Neural cell (in vitro differentiated cells): ENCODE results near the gene BUD23. TPM values are rescaled to one million over a fixed set of nuclear protein-coding genes. Genes with fewer than 3 reads are reported as not detected.

Experiments used
- H2AFZ ChIP-seq: fragments of 200-600, 300-800 bp; sonication (generic), shearing (Covaris generic); 2 replicates; pipeline ENCODE4 v1.6.0; 2014; ENCODE audit warnings: low read depth, mild to moderate bottlenecking, antibody characterized with exemption, low read length, moderate library complexity
- H3F3A ChIP-seq: fragments of 200-600 bp; shearing (Covaris generic); 2 replicates; pipeline ENCODE4 v1.6.1; 2016; ENCODE audit warnings: mild to moderate bottlenecking, moderate library complexity, mixed read lengths, antibody characterized with exemption, low read length; ENCODE audit not compliant: insufficient read depth, poor library complexity, severe bottlenecking
- H3K27ac ChIP-seq: fragments of 200-600, 300-800 bp; sonication (generic), shearing (Covaris generic); 2 replicates; pipeline ENCODE4 v1.5.1; 2014; ENCODE audit warnings: mild to moderate bottlenecking, low read length, moderate library complexity
- H3K27me3 ChIP-seq: fragments of 300-800, 200-600 bp; sonication (generic), shearing (Covaris generic); 2 replicates; pipeline ENCODE4 v1.6.0; 2014; ENCODE audit warnings: mild to moderate bottlenecking, low read depth, low read length, moderate library complexity; ENCODE audit not compliant: insufficient read depth
- H3K36me3 ChIP-seq: fragments of 300-800, 200-600 bp; sonication (generic), shearing (Covaris generic); 2 replicates; pipeline ENCODE4 v1.5.1; 2014; ENCODE audit warnings: mild to moderate bottlenecking, antibody characterized with exemption, low read length, moderate library complexity; ENCODE audit not compliant: insufficient read depth
- H3K4me2 ChIP-seq: fragments of 300-800, 200-600 bp; sonication (generic), shearing (Covaris generic); 2 replicates; pipeline ENCODE4 v1.6.0; 2014; ENCODE audit warnings: mild to moderate bottlenecking, low read length
- H3K4me3 ChIP-seq: fragments of 300-800, 200-600 bp; sonication (generic), shearing (Covaris generic); 2 replicates; pipeline ENCODE4 v1.5.1; 2014; ENCODE audit warnings: mild to moderate bottlenecking, low read length, moderate library complexity
- H3K79me2 ChIP-seq: fragments of 200-600 bp; shearing (Covaris generic); replicated peaks from 2 replicates; pipeline ENCODE4 v1.6.0; 2014; ENCODE audit warnings: mild to moderate bottlenecking, low read length, moderate library complexity; ENCODE audit not compliant: insufficient read depth
- H3K9ac ChIP-seq: fragments of 300-800, 200-600 bp; sonication (generic), shearing (Covaris generic); 2 replicates; pipeline ENCODE4 v1.6.1; 2016; ENCODE audit warnings: mild to moderate bottlenecking, low read length, mixed read lengths
- H3K9me2 ChIP-seq: fragments of 200-600 bp; shearing (Covaris generic); 2 replicates; pipeline ENCODE4 v1.6.1; 2016; ENCODE audit warnings: mild to moderate bottlenecking, low read length, mixed read lengths; ENCODE audit not compliant: insufficient read depth
- H3K9me3 ChIP-seq: fragments of 200-600, 300-800 bp; sonication (generic), shearing (Covaris generic); 2 replicates; pipeline ENCODE4 v1.6.1; 2016; ENCODE audit warnings: mild to moderate bottlenecking, mixed run types, low read length, moderate library complexity, mixed read lengths
- H4K20me1 ChIP-seq: fragments of 200-600 bp; shearing (Covaris generic); 2 replicates; pipeline ENCODE4 v1.6.1; 2016; ENCODE audit warnings: mild to moderate bottlenecking, mixed run types; ENCODE audit not compliant: insufficient read depth
- CTCF ChIP-seq: fragments of 450-650 bp; IDR thresholded peaks from 2 replicates; pipeline ENCODE4 v1.5.1; 2014; ENCODE audit warnings: antibody characterized with exemption, mild to moderate bottlenecking, moderate library complexity; ENCODE audit not compliant: poor library complexity, severe bottlenecking
- EP300 ChIP-seq: fragments of 450-650 bp; conservative IDR thresholded peaks from 2 replicates; pipeline ENCODE4 v1.6.1; 2014; ENCODE audit warnings: antibody characterized with exemption, mild to moderate bottlenecking, moderate library complexity; ENCODE audit not compliant: poor library complexity, severe bottlenecking
- EZH2 ChIP-seq: fragments of 200-600, 300-800 bp; shearing (Covaris generic), sonication (generic); IDR thresholded peaks from 2 replicates; pipeline ENCODE4 v1.6.1; 2014; ENCODE audit warnings: antibody characterized with exemption, low read length, borderline replicate concordance, mild to moderate bottlenecking; ENCODE audit not compliant: insufficient read depth, poor library complexity, severe bottlenecking
- MXI1 ChIP-seq: fragments of 450-650 bp; conservative IDR thresholded peaks from 2 replicates; pipeline ENCODE4 v1.6.1; 2014; ENCODE audit warnings: antibody characterized with exemption, mild to moderate bottlenecking; ENCODE audit not compliant: poor library complexity, severe bottlenecking
- POLR2AphosphoS5 ChIP-seq: IDR thresholded peaks from 2 replicates; pipeline ENCODE4 v1.6.1; 2012
- RAD21 ChIP-seq: fragments of 450-650 bp; conservative IDR thresholded peaks from 2 replicates; pipeline ENCODE4 v1.6.1; 2014; ENCODE audit warnings: antibody characterized with exemption, mild to moderate bottlenecking, moderate library complexity
- REST ChIP-seq: IDR thresholded peaks from 2 replicates; pipeline ENCODE4 v1.6.1; 2012; ENCODE audit warnings: borderline replicate concordance
- SMC3 ChIP-seq: fragments of 450-650 bp; conservative IDR thresholded peaks from 2 replicates; pipeline ENCODE4 v1.6.1; 2014; ENCODE audit warnings: antibody characterized with exemption, mild to moderate bottlenecking, moderate library complexity; ENCODE audit not compliant: poor library complexity
- TAF1 ChIP-seq: IDR thresholded peaks from 2 replicates; pipeline ENCODE4 v1.6.1; 2012; ENCODE audit warnings: low read depth
- polyA plus RNA-seq: library from polyadenylated mRNA; depleted of rRNA; stranded (reverse); fragments of >200 nt; gene quantifications from 2 replicates; pipeline ENCODE4 v1.2.3, GENCODE V29; 2014

The BUD23 gene
- polyA plus RNA-seq, 1 donor from 2014 or later: 82.9 TPM

DNA sequence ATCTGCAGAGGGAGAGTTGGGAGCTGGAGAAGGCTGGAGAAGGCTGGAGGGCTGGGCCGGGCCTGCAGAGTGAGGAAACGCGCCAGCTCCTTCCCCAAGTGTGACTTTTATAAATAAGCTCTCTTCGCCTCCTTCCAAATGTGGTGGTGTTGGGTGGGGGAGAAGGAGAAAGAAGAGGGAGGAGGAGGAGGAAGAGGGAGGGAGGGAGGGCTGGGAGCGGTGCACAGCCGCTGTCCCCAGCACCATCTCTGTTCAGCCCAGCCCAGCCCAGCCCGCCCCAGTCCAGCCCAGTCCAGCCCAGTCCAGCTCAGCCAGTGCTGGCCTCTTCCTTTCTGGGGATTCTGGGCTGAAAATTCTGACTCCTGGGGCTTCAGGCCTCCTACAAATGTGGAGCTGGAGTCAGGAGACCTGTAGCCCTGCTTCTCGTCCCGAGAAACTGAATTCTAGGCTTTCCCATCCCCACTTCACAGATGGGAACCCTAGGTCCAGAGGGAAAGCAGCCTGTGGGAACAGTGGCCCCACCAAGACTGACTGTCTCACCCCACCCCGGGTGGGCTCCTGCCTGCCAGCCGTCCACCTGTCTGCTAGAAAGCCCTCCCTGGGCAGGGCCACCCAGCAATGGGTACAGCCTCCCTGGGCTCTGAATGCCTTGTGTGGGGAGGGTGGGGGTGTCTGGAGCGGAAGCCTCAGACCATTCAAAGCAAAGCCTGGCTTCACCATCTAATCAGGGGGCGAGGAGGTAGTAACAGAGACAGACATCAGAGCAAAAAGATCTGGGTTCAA, 33.8 kb downstream of the BUD23 start:
- Histone ChIP-seq H3K9me3 (no peaks in the 10 kb centered on the region), H3F3A (no peaks in the 10 kb centered on the region), H4K20me1 (no peaks in the 10 kb centered on the region), H3K9ac (no peak overlapping the region), H3K9me2 (no peaks in the 10 kb centered on the region), H3K79me2 (peaks cover 10% of the 10 kb centered on the region), H3K27ac (no peak overlapping the region), H3K27me3 (peaks cover 5% of the 10 kb centered on the region), H3K4me2 (no peak overlapping the region), H3K36me3 (no peaks in the 10 kb centered on the region), H3K4me3 (no peak overlapping the region), H2AFZ (no peak overlapping the region)
- TF ChIP-seq TAF1: no peak
- TF ChIP-seq MXI1: no peak
- no peak for TF ChIP-seq RAD21
- no peak for TF ChIP-seq POLR2AphosphoS5
- TF ChIP-seq EZH2: no peak
- TF ChIP-seq EP300: no peak
- no peak for TF ChIP-seq REST
- TF ChIP-seq CTCF: no peak
- no peak for TF ChIP-seq SMC3

- peaks cover 5% of the 10 kb centered on the region for H3K27me3 ChIP-seq
- no peaks in the 10 kb centered on the region for H4K20me1 ChIP-seq
- no peak overlapping the region for H2AFZ ChIP-seq
- no peak for TF ChIP-seq EP300
- TF ChIP-seq SMC3: no peak
- no peak for TF ChIP-seq REST
- no peak for TF ChIP-seq MXI1
- TF ChIP-seq POLR2AphosphoS5: no peak
- no peak for TF ChIP-seq TAF1
- TF ChIP-seq RAD21: no peak
- no peak for TF ChIP-seq EZH2
- TF ChIP-seq CTCF: no peak
- peaks cover 10% of the 10 kb centered on the region for H3K79me2 ChIP-seq
- H3K4me3 ChIP-seq: peak overlapping the region; percentile 89
- H3K9me2 ChIP-seq: no peaks in the 10 kb centered on the region
- no peak overlapping the region for H3K27ac ChIP-seq
- no peaks in the 10 kb centered on the region for H3F3A ChIP-seq
- no peak overlapping the region for H3K4me2 ChIP-seq
- no peaks in the 10 kb centered on the region for H3K9me3 ChIP-seq
- no peaks in the 10 kb centered on the region for H3K36me3 ChIP-seq
- H3K9ac ChIP-seq: no peak overlapping the region
Measured at GRCh38 chr7:73717991-73718405, 34.6 kb downstream of the BUD23 start.
